Ishikawa (cell line): ENCODE results near the gene RABGEF1.

Source experiments
- CEBPB ChIP-seq: IDR thresholded peaks from 2 replicates; pipeline ENCODE4 v1.6.1; 2012
- CREB1 ChIP-seq: IDR thresholded peaks from 2 replicates; pipeline ENCODE4 v1.6.1; 2012; ENCODE audit warnings: low read depth
- EGR1 ChIP-seq: IDR thresholded peaks from 2 replicates; pipeline ENCODE4 v1.6.1; 2012
- EP300 ChIP-seq: IDR thresholded peaks from 2 replicates; pipeline ENCODE4 v1.6.1; 2012; ENCODE audit warnings: borderline replicate concordance
- FOXM1 ChIP-seq: IDR thresholded peaks from 2 replicates; pipeline ENCODE4 v1.6.1; 2012; ENCODE audit warnings: low read depth, borderline replicate concordance
- MAX ChIP-seq: IDR thresholded peaks from 2 replicates; pipeline ENCODE4 v1.6.1; 2012
- NFIC ChIP-seq: IDR thresholded peaks from 2 replicates; pipeline ENCODE4 v1.6.1; 2012
- RAD21 ChIP-seq: IDR thresholded peaks from 2 replicates; pipeline ENCODE4 v1.6.1; 2012; ENCODE audit warnings: low read depth
- REST ChIP-seq: IDR thresholded peaks from 2 replicates; pipeline ENCODE4 v1.6.1; 2012; ENCODE audit warnings: low read depth, mild to moderate bottlenecking
- TAF1 ChIP-seq: IDR thresholded peaks from 2 replicates; pipeline ENCODE4 v1.6.1; 2012; ENCODE audit warnings: low read depth, mild to moderate bottlenecking
- TCF12 ChIP-seq: IDR thresholded peaks from 2 replicates; pipeline ENCODE4 v1.6.1; 2012; ENCODE audit warnings: low read depth
- TEAD4 ChIP-seq: IDR thresholded peaks from 2 replicates; pipeline ENCODE4 v1.6.1; 2012
- USF1 ChIP-seq: IDR thresholded peaks from 2 replicates; pipeline ENCODE4 v1.6.1; 2012
- YY1 ChIP-seq: IDR thresholded peaks from 2 replicates; pipeline ENCODE4 v1.6.1; 2012; ENCODE audit warnings: low read depth
- ZBTB7A ChIP-seq: IDR thresholded peaks from 2 replicates; pipeline ENCODE4 v1.6.1; 2012; ENCODE audit warnings: low read depth

The RABGEF1 gene

GRCh38 chr7:66748791-66749190, 8.3 kb downstream of the RABGEF1 start:
- TF ChIP-seq RAD21 = no peak
- no peak for TF ChIP-seq YY1

- TF ChIP-seq EGR1 (no peak), FOXM1 (no peak), TEAD4 (no peak), RAD21 (no peak), TCF12 (no peak), TAF1 (no peak), CREB1 (no peak)
Observed at GRCh38 chr7:66751945-66752344, 11.4 kb downstream of the RABGEF1 start.

DNA sequence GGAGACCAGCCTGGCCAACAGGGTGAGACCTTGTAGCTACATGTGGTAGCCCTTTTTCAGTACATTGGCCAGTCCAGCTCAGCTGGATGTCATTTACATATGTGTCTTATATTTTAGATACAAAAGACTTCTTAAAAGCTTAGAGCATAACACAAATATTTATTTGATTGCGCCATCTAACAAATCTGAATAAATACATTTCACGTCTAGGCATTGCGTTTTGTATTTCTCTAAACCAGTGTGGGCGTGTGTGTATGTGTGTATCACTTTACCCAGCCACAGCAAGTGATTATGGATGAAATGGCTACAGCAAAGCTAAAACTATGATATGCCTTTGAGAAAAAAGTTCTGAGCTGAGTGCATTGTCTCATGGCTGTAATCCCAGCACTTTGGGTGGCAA, 14.0 kb downstream of the RABGEF1 start:
- TF ChIP-seq FOXM1 (no peak), MAX (no peak), TEAD4 (no peak), TAF1 (no peak), TCF12 (no peak), CREB1 (no peak), USF1 (no peak), REST (no peak), ZBTB7A (no peak), EGR1 (no peak), CEBPB (no peak), NFIC (no peak), EP300 (no peak), YY1 (no peak)

GRCh38 chr7:66755059-66755458, 14.5 kb downstream of the RABGEF1 start:
- TF ChIP-seq CEBPB = 0 out of 2 replicates have a peak, but pooled peaks have one; percentile 25

DNA sequence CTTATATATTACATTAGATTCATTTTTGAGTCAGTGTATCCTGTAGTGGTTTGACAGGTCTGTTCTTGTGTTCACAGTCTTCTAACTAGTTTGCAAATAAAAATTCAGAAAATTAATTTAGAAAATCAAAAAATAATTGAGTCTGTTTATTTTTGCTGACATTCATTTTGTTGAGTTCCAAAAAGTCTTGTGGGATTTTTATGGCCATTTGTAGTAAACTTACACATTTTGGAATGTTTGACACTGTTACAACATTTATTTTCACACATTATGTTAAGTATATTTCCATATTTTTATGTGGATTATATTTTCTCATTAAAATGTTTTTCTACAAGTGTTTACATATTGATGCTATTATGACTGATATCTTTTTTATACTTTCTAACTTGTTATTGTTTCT, 16.4 kb downstream of the RABGEF1 start:
- TF ChIP-seq ZBTB7A = no peak
- TF ChIP-seq CEBPB = no peak
- TF ChIP-seq YY1 = no peak
- TF ChIP-seq FOXM1 = no peak
- TF ChIP-seq MAX = no peak
- TF ChIP-seq USF1 = no peak
- no peak for TF ChIP-seq NFIC
- TF ChIP-seq TCF12 = no peak
- no peak for TF ChIP-seq TEAD4
- TF ChIP-seq EGR1 = no peak
- no peak for TF ChIP-seq CREB1
- no peak for TF ChIP-seq EP300
- no peak for TF ChIP-seq TAF1
- TF ChIP-seq REST = no peak
- no peak for TF ChIP-seq RAD21

GRCh38 chr7:66757939-66758338, 17.4 kb downstream of the RABGEF1 start:
- TF ChIP-seq NFIC (no peak), CEBPB (no peak), TCF12 (no peak), MAX (no peak), REST (no peak), CREB1 (no peak), USF1 (no peak)
